Measurements from ENCODE around the gene CHRM3.
"Not testable (repeated sequence)": the region's sequence is repeated elsewhere in the genome, so short reads cannot be mapped to it uniquely, and the experiment has no call there.

CHRM3 gene

GRCh38 chr1:239386453-239387303, at the start of gene CHRM3:
CHRM3 (plus strand) TSS chr1:239386568; CDS start chr1:239907452, 520,884 bp downstream.
- no peak for DNase-seq

- no peak for DNase-seq
Measured at GRCh38 chr1:239337799-239338430, 48.5 kb upstream of the CHRM3 start.

GRCh38 chr1:239347776-239348175, 38.6 kb upstream of the CHRM3 start:
- no peak for DNase-seq

GRCh38 chr1:239348635-239349353, 37.6 kb upstream of the CHRM3 start:
- no peak for DNase-seq

GRCh38 chr1:239349699-239350098, 36.7 kb upstream of the CHRM3 start:
- DNase-seq: no peak

GRCh38 chr1:239353536-239353935, 32.8 kb upstream of the CHRM3 start:
- no peak for DNase-seq

GRCh38 chr1:239354231-239354630, 32.1 kb upstream of the CHRM3 start:
- no peak for DNase-seq

- no peak for DNase-seq
Measured at GRCh38 chr1:239357867-239358266, 28.5 kb upstream of the CHRM3 start.

GRCh38 chr1:239361403-239361802, 25.0 kb upstream of the CHRM3 start:
- no peak for DNase-seq

GRCh38 chr1:239363930-239364329, 22.4 kb upstream of the CHRM3 start:
- no peak for DNase-seq

GRCh38 chr1:239367196-239367810, 19.1 kb upstream of the CHRM3 start:
- no peak for DNase-seq

GRCh38 chr1:239368436-239369109, 17.8 kb upstream of the CHRM3 start:
- DNase-seq: no peak

- not testable (repeated sequence) for DNase-seq
Measured at GRCh38 chr1:239370869-239371268, 15.5 kb upstream of the CHRM3 start.

- no peak for DNase-seq
Measured at GRCh38 chr1:239382666-239383065, 3.7 kb upstream of the CHRM3 start.

GRCh38 chr1:239383714-239384113, 2.7 kb upstream of the CHRM3 start:
- DNase-seq: no peak

- no peak for DNase-seq
Measured at GRCh38 chr1:239387304-239388158, 1.2 kb downstream of the CHRM3 start.

GRCh38 chr1:239388159-239388485, 1.8 kb downstream of the CHRM3 start:
- DNase-seq: no peak

- DNase-seq: no peak
Measured at GRCh38 chr1:239388578-239388977, 2.2 kb downstream of the CHRM3 start.

GRCh38 chr1:239389703-239390102, 3.3 kb downstream of the CHRM3 start:
- no peak for DNase-seq

- DNase-seq: no peak
Measured at GRCh38 chr1:239392271-239392670, 5.9 kb downstream of the CHRM3 start.

GRCh38 chr1:239394107-239394506, 7.7 kb downstream of the CHRM3 start:
- DNase-seq: no peak

- DNase-seq: no peak
Measured at GRCh38 chr1:239413916-239414315, 27.5 kb downstream of the CHRM3 start.

Measured in activated T-cell treated with anti-CD3 and anti-CD28 coated beads for 4 hours (primary cell).